HAP-1 (cell line): ENCODE results near the gene KCNN3.
"Not testable (repeated sequence)": the region's sequence is repeated elsewhere in the genome, so short reads cannot be mapped to it uniquely, and the experiment has no call there.

Experiments used
- DNase-seq, 2 experiments: peaks; one replicate each; pipeline ENCODE4 v3.0.0-alpha.2; 2016 to 2020; ENCODE audit warnings: low spot score in 2 of 2
- H3K27me3 ChIP-seq: fragments of 250-450 bp; sonication (Bioruptor Pico); 2 replicates; pipeline ENCODE4 v1.5.1; 2020; ENCODE audit warnings: low read depth, mild to moderate bottlenecking, moderate library complexity
- H3K36me3 ChIP-seq: fragments of 250-450 bp; sonication (Bioruptor Pico); replicated peaks from 2 replicates; pipeline ENCODE4 v1.5.1; 2020; ENCODE audit warnings: mild to moderate bottlenecking
- H3K4me1 ChIP-seq: fragments of 250-450 bp; sonication (Bioruptor Pico); 2 replicates; pipeline ENCODE4 v1.5.1; 2020; ENCODE audit warnings: mild to moderate bottlenecking
- H3K4me3 ChIP-seq: fragments of 250-450 bp; sonication (Bioruptor Pico); 2 replicates; pipeline ENCODE4 v1.5.1; 2020; ENCODE audit warnings: mild to moderate bottlenecking, moderate library complexity
- H3K9me3 ChIP-seq: fragments of 250-450 bp; sonication (Bioruptor Pico); 2 replicates; pipeline ENCODE4 v1.5.1; 2020; ENCODE audit warnings: mild to moderate bottlenecking, moderate library complexity
- in situ Hi-C: fragments of 300-500 bp; cut with MboI; formaldehyde crosslinking; loops from 3 replicates; pipeline ENCODE4 v1.14.3; 2020; ENCODE audit warnings: low sequenced_read_pairs, inconsistent platforms, mixed read lengths

KCNN3 gene

DNA sequence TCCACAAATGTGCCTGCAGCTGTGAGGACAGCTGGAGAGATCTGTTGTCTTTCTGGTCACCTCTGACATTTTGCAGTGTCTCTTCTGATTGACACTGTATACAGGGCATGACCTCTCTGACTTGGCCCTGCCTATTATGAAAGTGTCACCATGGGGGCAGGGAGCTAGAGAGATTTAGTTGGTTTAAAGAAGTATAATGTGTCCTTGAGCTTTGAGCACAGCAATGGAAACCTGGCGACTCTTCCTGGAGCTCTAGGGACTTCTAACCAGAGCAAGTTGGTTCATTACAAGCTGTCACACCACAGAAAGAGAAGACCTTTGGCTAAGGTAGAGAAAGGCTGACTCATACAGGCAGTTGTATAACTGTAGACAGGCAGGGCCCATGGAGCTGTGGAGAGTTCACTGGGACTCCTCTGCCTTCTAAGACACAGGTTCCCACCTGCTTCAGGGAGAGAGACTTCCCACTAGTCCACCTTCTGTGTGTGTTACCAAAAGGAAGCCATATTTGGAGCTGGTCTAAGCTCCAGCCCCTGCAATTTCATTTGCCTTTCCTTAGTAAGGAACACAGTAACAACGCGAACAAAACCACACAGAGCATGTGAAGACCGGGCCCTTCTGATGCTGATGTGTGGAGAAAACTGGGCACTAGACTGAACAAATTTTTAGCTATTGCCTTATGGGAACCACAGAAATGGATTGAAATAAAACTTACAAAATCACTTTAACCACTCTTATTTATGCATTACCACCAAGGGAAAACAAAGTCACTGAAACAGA lies 171.6 kb downstream of the KCNN3 start:
- Histone ChIP-seq H3K36me3 (no peaks in the 10 kb centered on the region), H3K9me3 (no peaks in the 10 kb centered on the region), H3K27me3 (peaks cover 12% of the 10 kb centered on the region; the same call in 1 of the 2 replicates), H3K4me1 (no peaks in the 10 kb centered on the region), H3K4me3 (no peak overlapping the region)
- in situ Hi-C loops = no loop called here
- no peak for DNase-seq

GRCh38 chr1:154697710-154698109 lies 172.4 kb downstream of the KCNN3 start:
- Histone ChIP-seq H3K4me3 (no peak overlapping the region), H3K36me3 (no peaks in the 10 kb centered on the region), H3K27me3 (peaks cover 9% of the 10 kb centered on the region; the same call in 1 of the 2 replicates), H3K9me3 (no peaks in the 10 kb centered on the region), H3K4me1 (no peaks in the 10 kb centered on the region)
- in situ Hi-C loops = no loop called here
- DNase-seq = no peak

DNA sequence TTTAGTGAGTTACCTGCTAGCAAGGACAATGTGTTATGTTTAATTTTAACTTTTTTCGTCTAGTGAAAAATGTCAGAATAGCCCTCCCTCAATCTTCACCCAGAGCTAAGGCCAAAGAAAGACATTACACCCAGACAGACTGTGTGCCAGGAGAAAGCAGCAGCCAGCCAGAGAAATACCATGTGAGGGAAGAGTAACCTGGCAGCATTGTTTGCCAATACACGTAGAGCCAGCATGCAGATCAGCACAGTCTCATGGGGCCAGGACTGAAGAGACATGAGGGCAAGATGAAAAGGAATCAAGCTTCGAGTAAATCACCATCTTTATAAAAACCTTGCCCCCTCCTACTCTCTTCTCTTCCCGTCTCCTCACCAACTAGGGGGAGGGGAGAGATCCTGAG lies 173.6 kb downstream of the KCNN3 start:
- DNase-seq = no peak
- Histone ChIP-seq H3K9me3 (no peaks in the 10 kb centered on the region), H3K4me3 (no peak overlapping the region), H3K27me3 (peaks cover 14% of the 10 kb centered on the region; the same call in 1 of the 2 replicates), H3K36me3 (no peaks in the 10 kb centered on the region), H3K4me1 (no peaks in the 10 kb centered on the region)
- in situ Hi-C loops = no loop called here

DNA sequence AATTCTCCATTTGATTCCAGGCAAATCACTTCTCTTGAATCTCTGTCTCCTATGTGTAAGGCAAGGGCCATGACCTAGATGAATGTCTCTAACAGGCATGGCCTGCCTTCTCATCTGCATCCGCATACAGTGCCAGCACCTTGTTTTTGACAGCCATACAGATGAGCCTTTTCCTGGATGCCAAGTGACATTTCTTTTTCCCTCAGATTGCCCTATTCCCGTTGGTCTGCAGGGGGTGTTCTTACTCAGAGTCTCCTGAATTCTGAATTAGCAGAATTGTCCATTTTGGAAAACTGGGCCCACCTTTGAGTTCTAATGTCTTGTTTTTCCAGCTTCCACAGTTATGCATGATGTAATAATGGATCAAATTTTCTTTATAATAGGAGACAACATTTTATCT lies 174.1 kb downstream of the KCNN3 start:
- Histone ChIP-seq H3K9me3 (no peaks in the 10 kb centered on the region), H3K27me3 (peaks cover 11% of the 10 kb centered on the region; the same call in 1 of the 2 replicates), H3K4me3 (no peak overlapping the region), H3K4me1 (no peaks in the 10 kb centered on the region), H3K36me3 (no peaks in the 10 kb centered on the region)
- DNase-seq = no peak
- in situ Hi-C loops = no loop called here

- H3K9me3 ChIP-seq = no peaks in the 10 kb centered on the region
- in situ Hi-C loops = no loop called here
- H3K4me1 ChIP-seq = no peaks in the 10 kb centered on the region
- DNase-seq = no peak
- H3K27me3 ChIP-seq = peaks cover 10% of the 10 kb centered on the region; the same call in 1 of the 2 replicates
- H3K36me3 ChIP-seq = no peaks in the 10 kb centered on the region
- no peak overlapping the region for H3K4me3 ChIP-seq
Measured at GRCh38 chr1:154694995-154695394, 175.1 kb downstream of the KCNN3 start.

GRCh38 chr1:154689083-154689482 lies 181.0 kb downstream of the KCNN3 start:
- no peak for DNase-seq
- Histone ChIP-seq H3K4me3 (no peak overlapping the region), H3K36me3 (no peaks in the 10 kb centered on the region), H3K27me3 (peaks cover 7% of the 10 kb centered on the region; the same call in 1 of the 2 replicates), H3K9me3 (no peaks in the 10 kb centered on the region), H3K4me1 (no peaks in the 10 kb centered on the region)
- in situ Hi-C loops = no loop called here

DNA sequence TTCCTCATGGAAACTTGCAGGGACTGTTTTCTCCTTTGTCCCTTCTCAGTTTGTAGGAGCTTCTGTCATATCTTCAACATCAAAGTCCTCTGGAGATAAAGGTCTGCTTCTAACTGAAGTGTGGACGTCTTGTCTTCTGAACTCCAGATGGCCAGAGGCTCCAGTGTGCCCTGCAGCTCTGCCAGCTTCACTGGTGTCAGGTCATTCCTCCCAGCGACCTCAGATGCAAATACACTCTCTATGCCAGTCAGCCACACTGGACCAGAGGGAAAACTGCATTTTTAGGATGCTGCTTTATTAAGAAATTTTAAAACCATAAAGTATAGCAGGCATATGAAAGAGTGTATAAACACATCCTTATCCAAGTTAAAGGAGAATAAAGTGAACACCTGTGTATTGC lies 183.6 kb downstream of the KCNN3 start:
- H3K27me3 ChIP-seq = no peaks in the 10 kb centered on the region; the same call in 1 of the 2 replicates
- H3K4me1 ChIP-seq = no peaks in the 10 kb centered on the region
- H3K36me3 ChIP-seq = no peaks in the 10 kb centered on the region
- in situ Hi-C loops = no loop called here
- no peaks in the 10 kb centered on the region for H3K9me3 ChIP-seq
- no peak overlapping the region for H3K4me3 ChIP-seq
- DNase-seq = no peak

DNA sequence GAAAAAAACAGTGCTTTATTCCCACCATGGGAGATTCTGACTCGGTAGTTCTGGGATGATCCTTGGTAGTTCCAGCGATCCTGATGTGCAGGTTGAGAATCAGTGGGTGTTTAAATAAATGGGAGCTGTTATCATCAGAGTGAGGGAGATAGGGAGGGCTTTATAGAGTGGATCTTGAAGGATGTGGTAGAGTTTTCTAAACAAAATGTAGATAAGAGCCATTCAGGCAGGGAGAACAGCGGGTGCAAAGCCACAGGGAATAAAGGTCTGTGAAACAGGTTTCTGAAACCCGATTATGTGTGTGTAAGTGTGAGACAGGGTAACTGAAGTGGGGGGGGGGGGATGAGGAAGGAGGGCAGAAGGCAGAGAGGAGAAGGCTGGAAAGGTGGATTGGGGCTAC lies 186.3 kb downstream of the KCNN3 start:
- DNase-seq = no peak
- no peaks in the 10 kb centered on the region; the same call in 1 of the 2 replicates for H3K27me3 ChIP-seq
- in situ Hi-C loops = no loop called here

DNA sequence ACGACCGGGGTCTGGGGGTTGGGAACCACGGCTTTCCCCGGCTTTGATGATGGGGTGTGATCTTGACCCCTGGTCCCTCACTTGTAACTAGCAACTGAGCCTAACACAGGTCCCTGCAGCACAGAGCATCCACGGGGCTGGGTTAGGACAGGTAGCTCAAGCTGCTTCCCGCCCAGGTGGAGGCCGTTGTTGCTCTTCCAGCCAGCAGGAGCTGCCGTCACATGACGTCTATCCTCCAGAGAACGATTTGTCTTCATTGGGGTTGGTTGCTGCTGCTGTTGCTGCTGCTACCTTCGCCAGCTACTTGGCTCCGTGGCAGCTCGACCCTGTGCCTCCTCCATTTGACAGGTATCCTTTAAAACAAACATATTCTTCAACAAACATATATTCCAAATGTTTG lies 187.8 kb downstream of the KCNN3 start:
- Histone ChIP-seq H3K27me3 (no peaks in the 10 kb centered on the region; the same call in 1 of the 2 replicates), H3K9me3 (0 out of 2 replicates have a peak, but pooled peaks cover 2% of the 10 kb centered on the region), H3K36me3 (no peaks in the 10 kb centered on the region), H3K4me1 (no peaks in the 10 kb centered on the region), H3K4me3 (no peak overlapping the region)
- in situ Hi-C loops = no loop called here
- DNase-seq = no peak

More for the DNA sequence above, 186.3 kb downstream of the KCNN3 start:
- Histone ChIP-seq H3K36me3 (no peaks in the 10 kb centered on the region), H3K9me3 (0 out of 2 replicates have a peak, but pooled peaks cover 2% of the 10 kb centered on the region), H3K4me1 (no peaks in the 10 kb centered on the region), H3K4me3 (no peak overlapping the region)

- H3K9me3 ChIP-seq, in situ Hi-C loops, DNase-seq, H3K4me1 ChIP-seq, H3K27me3 ChIP-seq, H3K36me3 ChIP-seq, H3K4me3 ChIP-seq: not testable (repeated sequence)
Measured at GRCh38 chr1:154677844-154678243, 192.2 kb downstream of the KCNN3 start.

DNA sequence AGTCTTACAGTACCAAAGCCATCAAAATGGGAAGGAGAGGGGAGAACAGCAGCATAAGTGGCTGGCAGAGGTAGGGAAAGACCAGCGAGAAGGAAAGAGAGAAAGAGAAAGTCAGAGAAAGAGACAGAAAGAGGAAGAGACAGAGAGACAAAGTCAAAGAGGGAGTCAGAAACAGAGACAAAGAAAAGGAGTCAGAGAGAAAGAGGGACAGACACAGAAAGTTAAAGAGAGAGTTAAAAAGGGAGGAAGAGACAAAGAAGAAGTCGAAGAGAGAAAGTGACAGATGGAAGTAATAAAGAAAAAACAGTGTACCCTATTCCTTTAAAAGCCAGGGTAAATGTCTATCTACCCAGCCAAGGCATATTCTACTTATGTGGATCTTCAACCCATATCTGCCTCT lies 193.2 kb downstream of the KCNN3 start:
- H3K4me1 ChIP-seq, H3K9me3 ChIP-seq, H3K27me3 ChIP-seq, H3K36me3 ChIP-seq, H3K4me3 ChIP-seq, in situ Hi-C loops, DNase-seq: not testable (repeated sequence)

- H3K36me3 ChIP-seq, H3K4me1 ChIP-seq, H3K4me3 ChIP-seq, H3K27me3 ChIP-seq, in situ Hi-C loops, H3K9me3 ChIP-seq, DNase-seq: not testable (repeated sequence)
Measured at GRCh38 chr1:154674456-154674855, 195.6 kb downstream of the KCNN3 start.

DNA sequence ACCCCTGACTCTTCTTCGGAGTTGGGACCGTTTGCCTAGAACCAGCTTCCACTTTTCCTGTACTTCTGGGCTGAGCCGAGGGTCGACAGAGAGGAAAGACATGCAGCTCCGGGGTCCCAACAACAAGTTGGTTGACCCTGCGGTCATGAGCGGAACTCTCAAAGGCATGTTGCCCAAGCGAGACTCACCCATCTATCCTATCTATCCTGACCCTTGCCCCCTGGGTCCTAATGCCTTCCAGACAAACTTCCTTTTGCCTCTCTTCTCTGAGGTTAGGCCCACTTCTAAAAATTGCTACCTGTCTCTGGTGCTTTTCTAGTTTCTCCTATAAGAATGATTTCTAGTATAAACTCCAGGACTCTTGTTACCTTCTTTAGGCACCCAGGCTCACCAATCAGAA lies 197.8 kb downstream of the KCNN3 start:
- DNase-seq, H3K36me3 ChIP-seq, H3K27me3 ChIP-seq, H3K4me1 ChIP-seq, H3K9me3 ChIP-seq, in situ Hi-C loops: not testable (repeated sequence)
- peak overlapping the region; percentile 33 for H3K4me3 ChIP-seq

GRCh38 chr1:154671412-154671811 lies 198.7 kb downstream of the KCNN3 start:
- peak in 1 of 2 experiments; percentile 59 for DNase-seq
- H3K4me1 ChIP-seq, H3K27me3 ChIP-seq, H3K36me3 ChIP-seq, H3K9me3 ChIP-seq, in situ Hi-C loops: not testable (repeated sequence)
- H3K4me3 ChIP-seq = peak overlapping the region; percentile 33
